ENCODE data around the gene KRT14. TPM values are rescaled to one million over a fixed set of nuclear protein-coding genes. Genes with fewer than 3 reads are reported as not detected.

The KRT14 gene
- total and polyA plus RNA-seq, 10 donors, result 0.06 to 0.79 (median 0.17) TPM; not detected in 6

GRCh38 chr17:41535764-41536481 lies 50.8 kb downstream of the KRT14 start:
- no peak overlapping the region for H3K27ac ChIP-seq
- H3K4me3 ChIP-seq, result no peak overlapping the region
- peak; percentile 61 for DNase-seq
- no peaks in the 10 kb centered on the region for H3K36me3 ChIP-seq
- TF ChIP-seq CTCF (IDR thresholded peaks at IDR 0.05 in 8 of 11, conservative IDR thresholded peaks at IDR 0.05 in 3 of 11) (no peak), POLR2A (IDR thresholded peaks at IDR 0.05) (no peak)
- intact Hi-C loops (cut with DNase I; ENCODE audit: low total_unique reads), result no loop called here
- H3K27me3 ChIP-seq (replicated peaks in 1 of 7), result peaks cover 0 to 56% (median 2%) of the 10 kb centered on the region in 7 donors
- no peaks in the 10 kb centered on the region for H3K4me1 ChIP-seq
- H3K9me3 ChIP-seq, result no peaks in the 10 kb centered on the region
- WGBS, 5 donors, result 59 to 70% (median 66%) methylated on average over 13 to 15 of the region's 15 CpGs

GRCh38 chr17:41534899-41535546 lies 51.7 kb downstream of the KRT14 start:
- WGBS, 5 donors, result 58 to 71% (median 64%) methylated on average over 6 to 7 of the region's 7 CpGs

GRCh38 chr17:41533613-41534012 lies 53.1 kb downstream of the KRT14 start:
- Histone ChIP-seq H3K36me3 (no peaks in the 10 kb centered on the region), H3K9me3 (no peaks in the 10 kb centered on the region), H3K27ac (no peak overlapping the region), H3K27me3 (replicated peaks in 1 of 7) (peaks cover 0 to 79% (median 20%) of the 10 kb centered on the region in 7 donors), H3K4me1 (peaks cover 0 to 5% (median 0%) of the 10 kb centered on the region in 6 donors), H3K4me3 (no peak overlapping the region)
- intact Hi-C loops (cut with DNase I; ENCODE audit: low total_unique reads), result no loop called here
- TF ChIP-seq POLR2A (IDR thresholded peaks at IDR 0.05) (no peak), POLR2AphosphoS5 (IDR thresholded peaks at IDR 0.05) (no peak), CTCF (IDR thresholded peaks at IDR 0.05 in 8 of 11, conservative IDR thresholded peaks at IDR 0.05 in 3 of 11) (no peak)
- no peak for DNase-seq
- WGBS, 5 donors, result 75 to 85% (median 77%) methylated on average over 7 of the region's 7 CpGs

More at GRCh38 chr17:41534899-41535546, 51.7 kb downstream of the KRT14 start:
- Histone ChIP-seq H3K36me3 (no peaks in the 10 kb centered on the region), H3K4me1 (no peaks in the 10 kb centered on the region), H3K27me3 (replicated peaks in 1 of 7) (peaks cover 0 to 65% (median 7%) of the 10 kb centered on the region in 7 donors), H3K27ac (no peak overlapping the region), H3K9me3 (no peaks in the 10 kb centered on the region), H3K4me3 (no peak overlapping the region)
- TF ChIP-seq POLR2AphosphoS5 (IDR thresholded peaks at IDR 0.05) (no peak), CTCF (IDR thresholded peaks at IDR 0.05 in 8 of 11, conservative IDR thresholded peaks at IDR 0.05 in 3 of 11) (no peak), POLR2A (IDR thresholded peaks at IDR 0.05) (no peak)
- intact Hi-C loops (cut with DNase I; ENCODE audit: low total_unique reads), result no loop called here
- DNase-seq, result no peak

GRCh38 chr17:41532947-41533570 lies 53.6 kb downstream of the KRT14 start:
- WGBS, 5 donors, result 76 to 85% (median 78%) methylated on average over 9 of the region's 9 CpGs
- no peak for DNase-seq
- H3K27ac ChIP-seq, result no peak overlapping the region

More at GRCh38 chr17:41532947-41533570, 53.6 kb downstream of the KRT14 start:
- no peak for TF ChIP-seq CTCF (IDR thresholded peaks at IDR 0.05 in 8 of 11, conservative IDR thresholded peaks at IDR 0.05 in 3 of 11)
- TF ChIP-seq POLR2A (IDR thresholded peaks at IDR 0.05), result no peak
- no peak for TF ChIP-seq POLR2AphosphoS5 (IDR thresholded peaks at IDR 0.05)
- peaks cover 0 to 11% (median 4%) of the 10 kb centered on the region in 6 donors for H3K4me1 ChIP-seq
- intact Hi-C loops (cut with DNase I; ENCODE audit: low total_unique reads), result no loop called here
- H3K27me3 ChIP-seq (replicated peaks in 1 of 7), result peaks cover 3 to 85% (median 25%) of the 10 kb centered on the region in 7 donors
- no peaks in the 10 kb centered on the region for H3K36me3 ChIP-seq
- H3K4me3 ChIP-seq, result no peak overlapping the region
- no peaks in the 10 kb centered on the region for H3K9me3 ChIP-seq

All from spleen (tissue), 11 donors.